T-helper 1 cell treated with Interleukin-12 subunit alpha and Interleukin-12 subunit beta and Interleukin-4 antibody, amounts not matched to agents 30 ng/mL and 1 ng/mL, for 36 hours (primary cell): ENCODE results near the gene SH3BP4. TPM values are rescaled to one million over a fixed set of nuclear protein-coding genes. Genes with fewer than 3 reads are reported as not detected.

Experiments used
- intact Hi-C: fragments of 100-400 bp; cut with micrococcal nuclease; formaldehyde crosslinking; loops from one replicate; pipeline ENCODE4 v1.15.1; 2024
- total RNA-seq: library from RNA; stranded (reverse); gene quantifications from 2 replicates; pipeline ENCODE4 v1.2.3, GENCODE V29; 2022

SH3BP4 gene
- total RNA-seq, 1 donor from 2014 or later, result 0.12 TPM

DNA sequence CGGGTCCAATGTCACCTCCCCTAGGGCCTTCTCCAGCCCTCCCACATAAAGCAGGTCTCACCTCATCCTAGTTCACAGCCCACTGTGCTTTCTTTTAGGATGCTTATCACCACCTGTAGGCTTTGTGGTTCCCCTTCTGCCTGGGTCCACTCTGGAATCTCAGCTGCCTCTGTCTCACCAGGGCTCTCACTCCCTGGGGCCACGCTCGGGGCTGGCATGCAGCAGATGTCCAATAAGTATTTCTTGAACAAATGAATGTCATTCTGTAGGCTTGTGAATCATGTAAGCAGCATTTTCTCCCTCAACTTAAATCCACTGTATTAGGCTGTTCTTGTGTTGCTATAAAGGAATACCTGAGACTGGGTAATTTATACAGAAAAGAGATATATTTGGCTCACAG, 4.3 kb upstream of the SH3BP4 start:
- intact Hi-C loops, result no loop called here

DNA sequence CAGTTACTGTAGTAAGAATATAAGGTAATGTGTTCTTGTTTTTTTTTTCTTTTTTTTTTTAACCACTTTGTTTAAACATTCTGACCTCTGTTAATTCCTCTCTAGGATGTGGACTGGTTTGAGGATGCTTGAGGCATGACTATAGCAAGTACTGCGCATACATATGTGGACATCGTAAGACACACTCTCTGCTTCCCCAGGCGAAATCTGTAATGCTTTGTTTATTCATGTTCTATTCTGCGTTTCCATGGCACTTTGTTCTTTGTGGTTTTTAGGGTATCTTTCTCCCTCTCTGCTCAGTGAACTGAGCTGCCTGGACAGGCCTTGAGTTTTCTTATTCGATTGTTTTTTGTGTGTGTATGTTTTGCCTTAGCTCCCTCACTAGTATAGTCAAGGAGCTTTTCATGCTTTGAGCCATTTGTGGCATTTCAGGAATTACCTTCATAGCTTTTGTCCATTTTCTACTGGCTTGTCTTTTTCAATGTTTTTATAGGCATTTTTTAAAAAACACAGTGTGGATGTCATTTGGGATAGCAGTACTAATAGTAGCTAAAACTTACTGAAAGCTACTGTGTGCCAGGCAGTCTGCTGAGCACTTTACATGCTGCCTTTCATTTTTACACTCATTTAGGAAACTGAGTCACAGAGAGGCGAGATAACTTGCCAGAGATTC, 1.9 kb upstream of the SH3BP4 start:
- intact Hi-C loops, result no loop called here

DNA sequence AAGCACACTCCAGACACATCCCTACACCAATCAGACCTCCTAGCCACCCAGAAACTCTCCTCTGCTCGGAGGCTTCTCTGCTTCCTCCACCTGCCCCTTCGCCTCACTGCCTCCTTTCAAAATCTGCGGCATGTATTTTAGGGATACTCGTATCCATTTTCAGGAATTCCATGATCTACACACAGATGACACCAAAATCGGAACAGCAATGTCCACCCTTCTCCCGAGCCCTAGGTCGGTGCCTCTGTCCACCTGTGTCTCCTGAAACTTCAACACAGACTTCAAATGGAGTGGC, 1.4 kb upstream of the SH3BP4 start:
- intact Hi-C loops, result no loop called here

DNA sequence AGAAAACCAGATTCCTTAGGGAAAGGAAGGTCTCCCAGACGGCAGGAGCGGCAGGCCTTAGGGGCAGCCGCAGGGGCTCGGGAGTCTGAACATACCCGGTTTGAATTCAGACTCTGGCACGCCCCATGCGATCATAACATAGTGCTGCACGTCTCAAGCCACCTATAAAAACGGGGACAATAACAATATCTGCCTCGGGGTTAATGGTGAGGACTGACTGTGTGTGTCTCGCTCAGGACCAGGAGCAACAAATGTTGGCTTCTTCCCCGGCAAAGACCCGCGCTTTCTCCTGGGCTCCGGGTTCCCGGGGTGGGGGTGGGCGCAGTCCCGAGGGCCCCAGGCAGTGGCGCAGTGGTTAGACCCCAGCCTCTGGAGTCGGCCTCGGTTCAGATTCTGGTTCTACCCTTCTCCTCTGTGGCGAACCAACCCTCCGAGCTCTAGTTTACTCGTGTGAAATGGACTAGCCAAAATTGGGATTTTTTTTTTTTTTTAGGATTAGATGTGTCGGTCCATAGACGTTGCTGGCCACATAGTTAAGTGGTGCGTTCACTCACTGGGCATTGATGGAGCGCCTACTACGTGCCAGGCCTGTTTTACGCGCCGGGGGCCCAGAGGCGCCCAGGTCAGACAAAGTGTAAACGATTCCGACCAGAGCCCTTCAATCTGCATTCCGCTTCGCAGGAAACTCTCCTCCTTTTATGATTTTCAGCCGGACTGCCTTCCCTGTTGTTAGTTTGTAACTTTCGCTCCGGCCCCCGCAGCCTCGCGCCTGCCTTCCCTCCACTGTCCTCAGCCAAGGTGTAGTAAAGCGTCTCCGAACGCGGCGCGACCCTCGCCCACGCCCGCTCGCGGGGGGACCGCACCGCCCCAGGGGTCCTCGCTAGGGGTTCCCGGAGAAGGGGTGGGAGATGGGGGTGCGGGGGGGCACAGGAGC, 820 bp upstream of the SH3BP4 start:
- intact Hi-C loops, result no loop called here

DNA sequence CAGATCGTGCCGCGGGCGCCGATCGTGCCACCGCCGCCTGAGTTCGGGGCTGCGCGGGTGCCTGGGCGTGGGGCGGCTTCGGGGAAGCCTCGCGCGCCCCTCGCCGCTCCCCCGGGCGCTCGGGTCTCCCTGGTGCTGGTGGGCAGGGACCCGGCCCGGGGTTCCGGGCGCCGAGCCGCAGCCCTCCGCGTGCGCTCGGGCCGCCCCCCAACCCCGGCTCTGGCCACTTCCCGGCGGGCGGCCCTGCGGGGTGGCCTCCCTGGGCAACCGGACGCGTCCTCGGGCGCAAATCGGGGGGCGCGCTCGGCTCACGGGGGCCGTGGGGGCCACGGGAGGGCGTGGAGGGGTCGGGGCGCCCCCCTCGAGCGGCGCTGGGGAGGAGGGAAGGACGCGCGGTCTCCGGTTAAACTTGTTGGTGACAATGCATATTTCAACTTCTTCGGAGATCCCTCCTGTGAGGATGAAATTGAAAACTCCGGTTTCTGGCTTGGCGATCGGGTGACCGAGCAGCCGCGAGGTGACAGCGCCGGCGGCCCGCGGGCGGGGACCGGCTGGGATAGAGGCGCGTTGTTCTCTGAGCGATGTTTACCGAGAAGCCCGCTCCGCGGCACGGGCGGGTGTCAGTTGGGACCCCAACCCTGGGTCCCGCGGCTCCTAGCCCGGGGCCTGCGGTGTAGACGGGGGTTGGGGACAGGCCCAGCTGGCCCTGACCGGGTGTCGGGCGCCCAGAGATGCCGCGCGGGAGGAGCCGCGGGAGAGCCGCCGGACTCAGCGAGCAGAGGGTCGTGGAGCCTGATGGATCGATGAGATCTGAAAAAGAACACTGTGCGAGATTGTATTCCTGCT, 676 bp downstream of the SH3BP4 start:
- intact Hi-C loops, result no loop called here

DNA sequence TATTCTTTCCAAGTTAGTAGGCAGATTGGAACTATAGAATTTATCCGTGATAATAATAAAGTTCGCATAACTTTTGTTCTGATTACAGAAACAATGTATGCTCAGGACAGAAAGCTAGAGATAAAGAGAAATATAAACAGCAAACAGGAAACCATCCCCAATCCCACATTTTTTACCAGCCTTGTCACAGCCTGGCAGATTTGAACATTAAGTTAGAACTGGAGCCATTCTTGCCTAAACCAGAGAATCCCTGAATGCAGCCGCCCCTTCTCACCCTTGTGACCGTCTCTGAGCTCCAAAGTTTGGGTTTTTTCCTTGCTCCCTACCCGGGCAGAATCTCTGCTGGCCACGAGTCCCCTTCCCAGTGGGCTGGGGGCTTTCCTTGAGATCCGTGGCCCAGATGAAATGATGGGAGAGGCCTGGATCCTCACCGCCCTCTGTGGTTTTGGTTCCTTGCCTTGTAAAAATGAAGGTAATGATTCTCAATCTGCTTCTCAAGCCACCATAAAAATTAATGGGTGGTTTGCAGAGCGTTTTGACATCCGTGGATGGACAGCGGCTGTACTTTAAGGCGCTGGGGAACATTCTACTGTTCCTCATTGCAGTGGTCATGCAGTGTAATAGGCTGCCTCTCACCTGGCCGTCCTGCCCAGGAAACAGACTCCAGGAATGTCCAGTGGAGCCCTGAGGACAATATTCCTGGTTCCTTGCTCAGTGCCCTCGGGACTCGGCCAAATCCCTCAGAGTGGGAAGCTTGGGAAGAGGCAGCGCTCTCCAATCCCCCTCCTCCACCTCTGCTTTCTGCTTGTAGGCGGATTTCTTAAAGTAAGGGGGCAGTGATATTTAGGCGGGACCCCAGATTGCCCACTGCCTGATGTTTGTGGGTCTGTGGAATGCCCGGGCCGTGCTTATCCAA, 1.6 kb downstream of the SH3BP4 start:
- intact Hi-C loops, result no loop called here

DNA sequence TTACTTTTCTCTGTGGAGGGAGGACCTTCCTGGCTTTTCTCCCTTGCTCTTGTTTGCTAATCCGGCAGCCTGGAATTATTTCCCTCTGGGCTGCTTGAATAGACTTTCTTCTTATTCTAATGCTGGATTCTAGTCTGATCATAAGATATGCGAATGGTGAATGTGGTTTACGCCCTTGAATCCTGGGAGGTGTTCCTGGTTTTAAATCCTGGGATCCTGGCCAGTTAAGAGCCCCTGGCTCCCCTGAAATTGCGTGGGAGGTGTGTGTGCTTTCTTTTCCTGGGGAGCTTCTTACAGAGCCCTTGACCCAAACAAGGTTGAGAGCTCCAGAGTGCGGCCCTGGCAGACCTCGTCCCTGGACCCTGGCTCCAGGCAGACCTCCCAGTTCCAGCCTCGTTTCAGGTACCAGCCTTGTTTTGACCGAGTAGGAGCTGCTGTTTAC, 2.8 kb downstream of the SH3BP4 start:
- intact Hi-C loops, result no loop called here

DNA sequence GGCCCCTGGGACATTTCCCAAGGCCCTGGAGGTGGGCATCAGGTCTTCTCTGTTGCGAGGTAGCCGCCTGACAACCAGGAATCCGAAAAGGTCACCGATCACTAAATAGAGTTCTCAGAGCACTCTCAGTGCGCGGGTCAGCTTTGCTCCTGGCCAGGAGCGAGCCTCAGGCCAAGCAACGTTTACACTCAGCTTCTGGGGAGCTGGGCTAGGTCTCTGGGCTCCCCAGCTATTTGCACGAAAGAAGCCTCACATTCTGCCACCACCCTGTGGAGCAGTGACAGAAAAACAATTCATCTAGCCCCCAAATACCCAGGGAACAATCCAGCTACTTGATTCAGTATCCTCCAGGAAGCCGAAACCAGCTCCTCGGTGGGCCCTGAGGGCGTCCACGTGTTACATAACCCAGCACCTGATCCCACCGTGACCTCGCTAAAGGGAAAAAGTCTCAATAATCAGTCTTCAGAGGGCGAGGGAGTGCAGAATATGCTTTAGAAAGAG, 3.3 kb downstream of the SH3BP4 start:
- intact Hi-C loops, result no loop called here

DNA sequence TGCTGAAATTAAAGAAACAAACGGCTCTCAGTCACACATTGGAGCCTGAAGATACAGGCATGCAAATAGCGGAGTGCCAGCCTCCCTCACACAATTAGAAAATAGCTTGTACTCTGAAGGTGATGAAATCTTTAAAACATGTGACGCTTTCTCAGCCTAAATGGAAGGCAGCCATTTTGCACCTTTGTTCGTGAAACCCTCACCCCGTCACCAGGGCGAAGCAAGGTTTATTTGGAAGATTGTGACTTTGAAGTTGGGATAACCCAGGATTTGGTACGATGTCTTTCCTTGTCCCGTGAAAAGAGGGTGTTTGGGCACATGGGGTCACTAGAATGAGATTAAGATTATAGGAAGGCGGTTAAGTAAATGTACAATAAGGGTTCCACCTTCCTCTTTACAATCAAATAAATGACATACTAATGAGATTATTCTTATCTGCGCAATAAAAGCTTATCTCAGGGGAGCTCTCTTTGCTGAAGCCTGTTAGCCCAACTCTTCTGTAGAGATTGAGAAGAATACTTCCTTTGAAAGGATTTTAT, 4.2 kb downstream of the SH3BP4 start:
- intact Hi-C loops, result no loop called here

DNA sequence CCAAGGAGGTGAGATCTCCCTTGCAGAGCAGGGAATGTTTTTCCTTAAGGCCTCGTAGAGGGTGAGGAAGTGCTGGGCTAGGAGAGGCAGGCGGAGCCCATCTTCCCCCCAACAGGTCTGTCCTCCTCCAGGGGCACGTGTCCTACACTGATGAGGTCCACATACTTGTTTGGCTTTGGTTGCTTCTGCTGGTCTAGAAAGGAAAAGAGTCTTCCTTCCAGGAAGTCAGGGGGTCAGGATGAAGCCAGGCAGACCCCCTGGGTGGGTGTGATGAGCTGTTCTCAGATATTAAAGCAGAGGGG, 6.0 kb downstream of the SH3BP4 start:
- intact Hi-C loops, result no loop called here

DNA sequence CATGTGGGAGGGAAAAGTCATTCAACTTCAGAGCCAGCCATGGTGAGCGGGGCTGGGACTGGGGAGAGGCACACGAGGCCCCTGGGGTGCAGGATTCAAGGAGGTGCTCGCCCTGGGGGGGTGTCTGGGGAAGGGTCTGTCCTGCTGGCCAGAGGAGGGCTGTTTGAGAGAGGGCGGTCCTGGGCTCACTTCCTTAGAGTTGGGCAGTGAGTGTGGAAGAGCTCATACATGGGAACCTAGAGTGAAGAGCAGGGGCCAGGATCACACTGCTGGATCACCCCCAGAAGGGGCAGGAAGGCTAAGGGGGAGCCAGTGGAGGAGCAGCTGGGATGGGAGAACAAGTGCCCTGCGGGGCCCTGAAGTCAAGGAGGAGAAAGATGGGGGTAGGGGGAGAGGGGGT, 6.5 kb downstream of the SH3BP4 start:
- intact Hi-C loops, result no loop called here

DNA sequence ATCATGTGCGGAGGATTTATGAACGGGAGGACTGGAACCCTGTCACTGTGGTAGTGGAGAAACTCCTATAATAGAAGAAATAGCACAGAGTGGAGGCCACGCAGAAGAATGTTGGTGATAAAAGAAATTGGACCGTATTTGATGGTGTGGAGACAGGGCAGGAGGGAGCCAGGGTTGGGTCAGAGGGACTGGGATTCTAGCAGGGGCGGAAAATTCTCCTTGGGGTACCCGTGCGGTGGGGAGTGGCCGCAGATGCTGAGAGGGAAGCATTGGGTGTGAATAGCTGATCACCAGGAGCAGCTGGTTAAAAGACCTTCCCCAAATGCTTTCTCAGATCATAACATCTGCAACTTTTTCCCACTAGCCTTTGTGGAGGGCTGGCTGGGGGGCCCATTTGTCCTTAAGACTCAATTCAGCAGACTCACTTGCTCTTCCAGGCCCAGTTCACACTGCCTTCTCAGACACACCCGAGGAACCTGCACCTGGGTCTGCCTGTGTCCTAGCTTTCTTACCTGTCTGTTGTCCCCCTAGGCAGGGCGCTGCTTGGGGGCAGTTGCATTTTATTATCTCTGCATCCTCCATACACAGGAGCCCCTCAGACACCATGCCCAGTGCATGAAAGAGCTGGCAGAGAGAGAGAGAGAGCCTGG, 7.1 kb downstream of the SH3BP4 start:
- intact Hi-C loops, result no loop called here

DNA sequence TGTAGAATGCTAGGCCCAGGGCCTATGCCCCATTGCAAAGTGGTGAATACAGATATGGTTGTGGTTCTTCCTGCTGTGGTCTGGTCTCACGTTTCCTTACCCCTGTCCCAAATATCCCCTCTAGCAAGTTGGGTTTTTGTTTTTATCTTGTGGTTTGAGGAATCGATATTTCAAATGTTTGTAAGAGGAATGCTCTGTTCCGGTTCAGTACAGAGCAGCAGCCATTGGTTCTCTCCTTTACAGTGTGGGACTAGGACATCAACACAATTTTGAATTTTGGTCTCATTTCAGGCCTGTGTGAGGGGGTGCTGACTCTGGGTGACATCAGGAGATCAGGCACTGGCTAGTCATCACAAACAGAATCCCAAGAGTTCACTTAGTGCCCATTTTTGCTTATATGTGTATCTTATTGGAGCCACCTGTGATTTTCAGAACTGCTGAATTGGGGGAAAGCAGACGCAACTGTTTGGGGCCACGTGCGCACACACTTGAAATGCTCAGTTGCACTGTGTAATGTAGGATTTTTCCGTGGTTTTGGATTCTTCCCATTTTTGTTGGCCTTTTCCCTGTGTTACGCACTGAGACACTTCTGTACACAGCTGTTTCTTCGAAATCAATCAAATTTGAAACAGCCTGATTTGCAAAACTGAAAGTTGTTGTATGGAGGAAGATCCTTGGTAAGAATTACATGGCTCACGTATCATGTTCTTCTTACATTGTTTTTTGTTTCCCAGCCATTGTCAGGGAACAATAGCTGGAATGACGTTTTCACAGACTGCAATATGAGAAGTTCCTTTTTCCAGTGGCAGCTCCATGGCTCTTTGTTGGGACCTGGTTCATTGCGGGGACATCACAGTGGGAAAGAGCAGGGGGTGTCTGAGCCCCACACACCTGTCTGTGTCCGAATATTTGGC, 8.6 kb downstream of the SH3BP4 start:
- intact Hi-C loops, result no loop called here

DNA sequence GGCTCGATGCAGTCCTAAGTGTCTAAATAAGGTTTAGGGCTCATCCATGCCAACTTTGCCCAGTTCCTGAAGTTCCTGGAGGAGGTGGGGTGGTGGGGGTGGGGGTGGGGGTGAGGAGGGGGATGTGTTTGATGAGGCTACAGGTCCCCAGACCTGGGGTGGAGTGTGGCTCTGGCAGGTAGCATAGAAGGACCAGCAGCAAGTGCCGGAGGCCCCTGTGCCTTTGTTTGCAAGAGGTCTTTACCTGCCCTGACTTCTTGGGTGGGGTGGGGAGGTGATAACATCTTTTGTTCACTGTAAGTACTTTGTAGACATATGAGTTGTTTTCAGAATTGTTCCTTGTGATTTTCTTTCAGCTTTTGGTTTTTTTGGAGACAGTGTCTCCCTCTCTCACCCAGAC, 10.0 kb downstream of the SH3BP4 start:
- intact Hi-C loops, result no loop called here

DNA sequence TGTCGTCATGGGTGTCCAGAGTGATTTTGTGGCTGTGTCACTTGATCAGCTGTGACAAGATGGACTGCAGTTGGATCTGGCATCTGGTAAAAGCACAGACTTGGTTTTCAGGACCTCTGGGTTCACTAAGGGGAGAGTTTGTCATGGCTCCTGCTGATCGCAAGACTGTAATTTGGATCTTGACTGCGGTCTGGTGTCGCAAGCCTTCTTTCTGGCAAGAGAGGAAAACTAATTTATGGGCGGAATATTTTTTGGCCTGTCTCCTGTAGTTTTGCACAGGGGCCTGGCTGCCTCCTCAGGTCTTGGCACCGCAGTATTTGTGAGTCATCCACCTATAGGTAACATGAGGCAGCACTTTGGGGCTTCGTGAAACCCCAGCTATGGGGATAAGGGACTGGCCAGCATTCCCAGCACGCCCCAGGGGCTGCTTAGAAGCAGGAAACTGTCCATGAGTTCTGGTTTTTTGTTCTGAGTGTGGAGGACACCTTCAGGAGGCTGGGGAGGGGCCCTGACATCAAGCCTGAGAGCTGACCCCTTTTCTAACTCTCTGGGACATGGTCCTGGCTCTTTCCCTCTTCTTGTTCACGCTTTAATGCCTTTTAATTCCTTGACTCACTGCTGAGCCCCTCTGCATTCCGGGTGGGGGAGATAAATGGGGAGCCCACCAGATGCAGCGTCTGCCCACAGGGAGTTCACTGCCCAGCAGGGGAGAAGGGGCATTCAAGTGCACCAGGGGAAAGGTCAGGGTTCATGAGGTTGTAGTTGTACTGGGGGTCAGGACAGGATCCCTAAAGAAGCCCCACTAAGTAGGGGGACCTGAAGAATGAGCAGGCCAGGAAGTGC, 12.2 kb downstream of the SH3BP4 start:
- intact Hi-C loops, result no loop called here

DNA sequence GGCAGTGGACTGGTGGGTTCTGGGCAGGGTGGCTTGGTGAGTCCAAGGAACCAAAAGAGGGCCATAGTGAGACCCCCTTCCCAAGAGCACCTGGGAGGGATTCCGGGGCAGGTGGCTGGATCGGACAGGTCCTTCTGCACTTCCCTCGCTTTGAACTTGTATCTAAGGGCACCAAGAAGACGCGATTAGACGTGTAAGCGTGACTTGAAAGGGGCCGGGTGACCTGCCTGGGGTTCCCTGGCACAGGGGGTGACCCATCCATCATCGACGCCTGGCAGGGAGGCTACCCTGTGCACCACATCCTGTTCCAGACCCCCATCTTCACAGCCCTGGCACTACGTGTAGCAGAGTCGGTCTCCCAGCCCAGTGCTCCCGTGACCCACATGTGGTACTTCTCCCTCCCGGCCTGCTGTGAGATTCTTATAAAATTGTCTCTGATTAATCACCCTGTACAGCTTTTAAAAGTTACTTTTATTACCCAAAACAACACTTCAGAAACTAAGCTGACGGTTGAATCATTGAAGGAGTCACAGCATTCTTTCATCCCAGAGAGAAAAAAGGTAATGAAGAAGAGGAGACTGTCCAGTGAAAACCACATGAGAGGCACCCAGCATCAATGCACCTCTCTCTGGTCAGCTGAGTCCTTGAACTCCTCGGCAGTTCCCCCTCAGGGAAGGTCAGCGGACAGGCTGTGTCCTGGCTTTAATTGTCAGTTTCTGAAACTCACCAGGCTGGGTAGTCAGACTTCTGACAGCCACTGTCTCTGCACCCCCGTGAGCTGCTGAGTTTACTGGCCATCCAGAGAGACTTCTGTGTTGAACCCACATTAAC, 13.0 kb downstream of the SH3BP4 start:
- intact Hi-C loops, result no loop called here

DNA sequence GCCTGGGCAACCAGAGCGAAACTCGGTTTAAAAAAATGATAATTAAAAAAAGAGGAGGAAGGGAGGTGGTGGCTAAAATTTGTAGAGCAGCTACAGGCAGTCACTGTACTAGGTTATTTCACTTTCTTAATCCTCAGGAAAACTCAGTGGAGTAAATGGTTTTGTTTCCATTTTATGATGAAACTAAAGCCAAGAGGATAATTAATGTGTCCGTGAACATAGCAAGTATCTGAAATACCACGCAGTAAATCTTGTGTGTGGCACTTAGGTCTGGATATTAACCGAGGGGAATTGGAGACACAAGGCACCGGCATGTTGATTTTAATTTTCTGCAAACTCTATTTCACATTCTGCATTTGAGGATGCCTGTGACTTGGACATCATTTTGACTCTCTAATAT, 14.5 kb downstream of the SH3BP4 start:
- intact Hi-C loops, result no loop called here
